Measurements from ENCODE around the gene ADRA2A. TPM values are rescaled to one million over a fixed set of nuclear protein-coding genes. Genes with fewer than 3 reads are reported as not detected.

The ADRA2A gene
- total and polyA plus RNA-seq, 5 experiments from 2014 or later, result not detected

GRCh38 chr10:111116762-111117445, 40.1 kb downstream of the ADRA2A start:
- Mint-ChIP-seq H3K4me3 (no peak overlapping the region), H3K4me1 (peaks cover 6 to 13% (median 10%) of the 10 kb centered on the region in 4 donors), H3K36me3 (no peaks in the 10 kb centered on the region), H3K27ac (no peak overlapping the region), H3K9me3 (no peaks in the 10 kb centered on the region), H3K27me3 (peaks cover 0 to 5% (median 3%) of the 10 kb centered on the region in 5 donors)
- DNase-seq (no peak), ATAC-seq (no peak)
- POLR2A ChIA-PET, result no interaction called here

GRCh38 chr10:111117528-111118277, 40.9 kb downstream of the ADRA2A start:
- POLR2A ChIA-PET, result no interaction called here
- Mint-ChIP-seq H3K9me3 (no peaks in the 10 kb centered on the region), H3K27ac (no peak overlapping the region), H3K4me1 (peaks cover 6 to 13% (median 10%) of the 10 kb centered on the region in 4 donors), H3K36me3 (no peaks in the 10 kb centered on the region), H3K27me3 (peaks cover 0 to 5% (median 3%) of the 10 kb centered on the region in 5 donors), H3K4me3 (no peak overlapping the region)
- no peak for DNase-seq
- ATAC-seq, result no peak

- Mint-ChIP-seq H3K27me3 (peaks cover 0 to 6% (median 3%) of the 10 kb centered on the region in 5 donors), H3K4me3 (no peak overlapping the region), H3K36me3 (no peaks in the 10 kb centered on the region), H3K27ac (no peak overlapping the region), H3K9me3 (no peaks in the 10 kb centered on the region), H3K4me1 (peaks cover 5 to 13% (median 9%) of the 10 kb centered on the region in 4 donors)
- ATAC-seq (no peak), DNase-seq (no peak)
- POLR2A ChIA-PET, result no interaction called here
These were observed 41.9 kb downstream of the ADRA2A start for GRCh38 chr10:111118758-111119157.

GRCh38 chr10:111119637-111120036, 42.8 kb downstream of the ADRA2A start:
- Mint-ChIP-seq H3K27me3 (peaks cover 0 to 10% (median 5%) of the 10 kb centered on the region in 5 donors), H3K4me3 (no peak overlapping the region), H3K4me1 (peaks cover 0 to 4% (median 3%) of the 10 kb centered on the region in 4 donors), H3K9me3 (no peaks in the 10 kb centered on the region), H3K36me3 (no peaks in the 10 kb centered on the region), H3K27ac (no peak overlapping the region)
- POLR2A ChIA-PET, result no interaction called here
- DNase-seq, result no peak
- no peak for ATAC-seq

DNA sequence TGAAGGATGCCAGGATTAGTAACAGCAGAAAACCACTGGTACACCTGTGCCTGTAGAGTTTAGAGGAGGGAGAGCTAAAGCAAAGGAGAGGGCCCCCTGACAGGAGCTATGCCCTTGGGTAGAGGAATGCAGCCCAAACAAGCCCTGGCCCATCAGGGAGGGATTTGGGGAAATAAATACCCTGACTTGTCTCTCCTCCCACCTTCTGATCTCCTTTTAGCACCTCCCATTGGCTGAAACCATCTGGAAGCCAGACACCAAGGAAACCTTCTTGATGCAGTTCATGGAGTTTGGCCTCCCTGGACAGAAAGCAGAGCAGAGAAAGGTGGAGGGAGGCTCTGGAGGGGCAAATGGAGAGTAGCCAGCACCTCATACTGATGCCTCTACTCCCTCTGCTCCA, 45.3 kb downstream of the ADRA2A start:
- Mint-ChIP-seq H3K4me3 (no peak overlapping the region), H3K9me3 (no peaks in the 10 kb centered on the region), H3K4me1 (no peaks in the 10 kb centered on the region), H3K27me3 (peaks cover 10 to 23% (median 21%) of the 10 kb centered on the region in 5 donors), H3K36me3 (no peaks in the 10 kb centered on the region), H3K27ac (no peak overlapping the region)
- DNase-seq (no peak), ATAC-seq (no peak)
- POLR2A ChIA-PET, result no interaction called here

GRCh38 chr10:111123883-111124282, 47.1 kb downstream of the ADRA2A start:
- POLR2A ChIA-PET, result no interaction called here
- H3K9me3 Mint-ChIP-seq, result no peaks in the 10 kb centered on the region
- ATAC-seq (no peak), DNase-seq (no peak)
- no peaks in the 10 kb centered on the region for H3K36me3 Mint-ChIP-seq
- H3K27me3 Mint-ChIP-seq, result peaks cover 13 to 35% (median 27%) of the 10 kb centered on the region in 5 donors
- no peaks in the 10 kb centered on the region for H3K4me1 Mint-ChIP-seq
- H3K27ac Mint-ChIP-seq, result no peak overlapping the region
- H3K4me3 Mint-ChIP-seq, result no peak overlapping the region

- no peak for ATAC-seq
- Mint-ChIP-seq H3K9me3 (no peaks in the 10 kb centered on the region), H3K4me1 (no peaks in the 10 kb centered on the region), H3K36me3 (no peaks in the 10 kb centered on the region), H3K4me3 (no peak overlapping the region), H3K27ac (peak overlapping the region in 1 of 10 donors; percentile 23), H3K27me3 (peaks cover 13 to 41% (median 32%) of the 10 kb centered on the region in 5 donors)
- POLR2A ChIA-PET, result no interaction called here
- DNase-seq, result no peak
These were observed 48.3 kb downstream of the ADRA2A start for GRCh38 chr10:111125102-111125501.

- DNase-seq, result no peak
- no peak for ATAC-seq
- POLR2A ChIA-PET, result no interaction called here
- no peaks in the 10 kb centered on the region for H3K9me3 Mint-ChIP-seq
- H3K36me3 Mint-ChIP-seq, result no peaks in the 10 kb centered on the region
- H3K27ac Mint-ChIP-seq, result no peak overlapping the region
- no peak overlapping the region for H3K4me3 Mint-ChIP-seq
- H3K4me1 Mint-ChIP-seq, result no peaks in the 10 kb centered on the region
- peaks cover 12 to 41% (median 32%) of the 10 kb centered on the region in 5 donors for H3K27me3 Mint-ChIP-seq
These were observed 49.2 kb downstream of the ADRA2A start for GRCh38 chr10:111126077-111126476.

GRCh38 chr10:111127081-111127848, 50.4 kb downstream of the ADRA2A start:
- H3K27ac Mint-ChIP-seq, result no peak overlapping the region
- no peak for ATAC-seq
- POLR2A ChIA-PET, result no interaction called here
- DNase-seq, result no peak
- H3K36me3 Mint-ChIP-seq, result no peaks in the 10 kb centered on the region
- no peaks in the 10 kb centered on the region for H3K9me3 Mint-ChIP-seq
- no peak overlapping the region for H3K4me3 Mint-ChIP-seq
- no peaks in the 10 kb centered on the region for H3K4me1 Mint-ChIP-seq
- peaks cover 10 to 41% (median 31%) of the 10 kb centered on the region in 5 donors for H3K27me3 Mint-ChIP-seq

- no peaks in the 10 kb centered on the region for H3K4me1 Mint-ChIP-seq
- H3K27me3 Mint-ChIP-seq, result peaks cover 11 to 42% (median 29%) of the 10 kb centered on the region in 5 donors
- no peak overlapping the region for H3K27ac Mint-ChIP-seq
- DNase-seq, result no peak
- no peaks in the 10 kb centered on the region for H3K9me3 Mint-ChIP-seq
- ATAC-seq, result no peak
- no peaks in the 10 kb centered on the region for H3K36me3 Mint-ChIP-seq
- H3K4me3 Mint-ChIP-seq, result no peak overlapping the region
- POLR2A ChIA-PET, result no interaction called here
These were observed 51.7 kb downstream of the ADRA2A start for GRCh38 chr10:111128331-111129180.

DNA sequence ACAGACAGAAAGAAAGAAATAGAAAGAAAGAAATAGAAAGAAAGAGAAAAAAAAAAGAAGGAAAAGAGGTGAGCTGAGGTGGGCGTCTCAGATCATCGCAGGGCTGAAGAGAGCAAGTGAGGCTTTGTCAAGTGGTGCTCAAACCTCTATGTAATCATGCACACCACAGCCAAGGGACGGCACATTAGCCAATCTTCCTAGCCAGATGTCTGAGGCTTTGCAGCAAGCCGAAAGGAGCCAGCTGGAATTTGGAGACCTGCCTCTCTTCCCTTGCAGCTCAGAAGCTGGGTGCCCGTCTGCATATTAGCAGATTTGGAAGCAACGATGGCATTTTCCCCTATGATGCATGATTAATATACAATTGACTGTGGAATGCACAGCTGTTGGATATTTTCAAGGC, 52.5 kb downstream of the ADRA2A start:
- H3K27ac Mint-ChIP-seq, result no peak overlapping the region
- H3K27me3 Mint-ChIP-seq, result peaks cover 12 to 50% (median 27%) of the 10 kb centered on the region in 5 donors
- H3K36me3 Mint-ChIP-seq, result no peaks in the 10 kb centered on the region
- no peaks in the 10 kb centered on the region for H3K4me1 Mint-ChIP-seq
- POLR2A ChIA-PET, result no interaction called here
- ATAC-seq (no peak), DNase-seq (no peak)
- H3K9me3 Mint-ChIP-seq, result no peaks in the 10 kb centered on the region
- no peak overlapping the region for H3K4me3 Mint-ChIP-seq

GRCh38 chr10:111130471-111130870, 53.6 kb downstream of the ADRA2A start:
- POLR2A ChIA-PET, result no interaction called here
- Mint-ChIP-seq H3K4me3 (no peak overlapping the region), H3K36me3 (no peaks in the 10 kb centered on the region), H3K4me1 (no peaks in the 10 kb centered on the region), H3K9me3 (peaks cover 0 to 2% (median 0%) of the 10 kb centered on the region in 9 donors), H3K27me3 (peaks cover 10 to 53% (median 21%) of the 10 kb centered on the region in 5 donors), H3K27ac (no peak overlapping the region)
- DNase-seq (no peak), ATAC-seq (no peak)
